ENCODE results near the gene ZNF75A. TPM values are rescaled to one million over a fixed set of nuclear protein-coding genes. Genes with fewer than 3 reads are reported as not detected.

ZNF75A gene
- 18.1 and 19.0 TPM in 2 replicates for total RNA-seq

GRCh38 chr16:3305109-3306068, at the start of gene ZNF75A, which contains the start of gene TIGD7:
Gene ZNF75A (plus strand): TSS chr16:3305497. CDS start chr16:3308429, 2,932 bp downstream.
Gene TIGD7 (minus strand): TSS chr16:3305430. CDS start chr16:3300614, 4,816 bp downstream.

GRCh38 chr16:3256146-3256865, 49.0 kb upstream of the ZNF75A start, which contains the start of gene MEFV:
Gene MEFV (minus strand): TSS chr16:3256633. CDS start chr16:3256587, 46 bp downstream.

GRCh38 chr16:3282730-3283542, 22.4 kb upstream of the ZNF75A start, which contains the start of gene ZNF263:
Gene ZNF263 (plus strand): TSS chr16:3283491. CDS start chr16:3283819, 328 bp downstream.

DNA sequence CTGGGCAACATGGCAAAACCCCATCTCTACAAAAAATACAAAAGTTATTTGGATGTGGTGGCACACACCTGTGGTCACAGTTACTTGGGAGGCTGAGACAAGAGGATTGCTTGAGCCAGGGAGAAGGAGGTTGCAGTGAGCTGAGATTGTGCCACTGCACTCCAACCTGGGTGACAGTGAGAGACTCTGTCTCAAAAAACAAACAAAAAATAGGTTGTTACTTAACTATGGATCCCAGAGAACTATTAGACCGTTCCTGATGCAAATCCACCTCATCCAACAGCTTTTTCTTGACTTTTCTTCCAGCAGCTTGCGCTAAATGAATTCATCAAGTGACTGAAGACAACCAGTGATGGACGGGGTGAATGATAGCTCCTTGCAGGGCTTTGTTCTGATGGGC, 50.3 kb downstream of the ZNF75A start, which contains the start of gene OR2C1:
Gene OR2C1 (plus strand): TSS at position 301 of the 400 bp plus-strand sequence. CDS start 52 bp downstream, at position 353.

Other genes with a start within 250 kb of the ZNF75A start
- 5.2 and 9.9 TPM in 2 replicates for gene IL32, start 239.9 kb upstream of the ZNF75A start, total RNA-seq
- not detected in 2 replicates for gene ZSCAN10, start 206.2 kb upstream of the ZNF75A start, total RNA-seq
- 10.6 and 13.4 TPM in 2 replicates for gene ZNF205, start 192.9 kb upstream of the ZNF75A start, total RNA-seq
- 2.7 and 4.3 TPM in 2 replicates for gene ZNF213, start 170.5 kb upstream of the ZNF75A start, total RNA-seq
- gene OR1F1, start 117.3 kb upstream of the ZNF75A start, total RNA-seq, result not detected in 2 replicates
- gene ZNF200, start 70.3 kb upstream of the ZNF75A start, total RNA-seq, result 9.2 and 10.8 TPM in 2 replicates
- gene MEFV, start 48.9 kb upstream of the ZNF75A start, total RNA-seq, result not detected in 2 replicates
- 49.3 and 52.3 TPM in 2 replicates for gene ZNF263, start 22.0 kb upstream of the ZNF75A start, total RNA-seq
- gene TIGD7, start 67 bp upstream of the ZNF75A start, total RNA-seq, result 4.4 TPM in 2 replicates
- gene OR2C1, start 50.4 kb downstream of the ZNF75A start, total RNA-seq, result 0.09 and 0.11 TPM in 2 replicates
- gene ZSCAN32, start 95.5 kb downstream of the ZNF75A start, total RNA-seq, result 10.1 and 12.2 TPM in 2 replicates
- 5.1 and 6.2 TPM in 2 replicates for gene ZNF174, start 95.7 kb downstream of the ZNF75A start, total RNA-seq
- 2.8 and 2.9 TPM in 2 replicates for gene ZNF597, start 138.0 kb downstream of the ZNF75A start, total RNA-seq
- 13.1 and 13.7 TPM in 2 replicates for gene NAA60, start 138.2 kb downstream of the ZNF75A start, total RNA-seq
- not detected in 2 replicates for gene C16orf90, start 190.0 kb downstream of the ZNF75A start, total RNA-seq
- gene CLUAP1, start 195.5 kb downstream of the ZNF75A start, total RNA-seq, result 8.1 and 12.8 TPM in 2 replicates